ENCODE data around the gene ARHGAP42. TPM values are rescaled to one million over a fixed set of nuclear protein-coding genes. Genes with fewer than 3 reads are reported as not detected.
A peak's percentile ranks its signal among the peaks of the same experiment; 100 is the strongest.

ARHGAP42 gene
- total RNA-seq, 3 donors from 2014 or later: 14.6 to 26.7 (median 26.2) TPM

DNA sequence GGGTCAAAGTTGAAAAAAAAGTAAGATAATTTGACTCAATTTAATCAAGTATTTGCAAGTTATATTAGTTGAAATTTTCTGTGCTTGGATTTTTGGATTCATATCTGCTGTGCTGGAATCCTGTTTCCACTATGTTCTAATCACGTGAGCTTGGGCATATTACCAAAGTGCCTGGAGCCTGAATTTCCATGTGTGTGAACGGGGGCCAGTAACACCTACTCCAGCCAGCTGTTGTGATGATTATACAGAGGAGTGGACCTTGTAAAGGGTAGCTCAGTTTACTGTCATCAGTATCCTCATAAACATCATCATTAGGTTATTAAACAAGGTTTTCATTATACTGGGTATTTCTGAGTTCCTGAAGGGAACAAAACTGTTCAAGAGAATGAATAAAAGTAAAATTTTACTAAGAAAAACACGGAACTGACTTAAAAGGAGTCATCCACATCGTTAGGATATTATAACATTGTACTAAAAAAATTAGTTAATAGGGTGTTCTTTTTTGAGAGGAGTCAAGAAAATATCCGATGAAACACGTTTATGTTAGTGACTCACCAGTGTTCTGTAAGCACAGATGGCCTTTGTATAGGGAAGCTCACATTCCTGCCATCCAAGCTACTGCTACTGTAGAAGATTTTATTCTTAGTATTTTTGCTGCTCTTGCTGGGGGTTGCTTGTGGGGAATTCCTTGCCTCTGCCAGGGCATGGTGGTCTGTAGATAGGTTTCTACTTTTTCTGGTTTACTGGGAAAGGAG, 144.1 kb downstream of the ARHGAP42 start:
- H3K27ac ChIP-seq: no peak overlapping the region
- H3K4me1 ChIP-seq: peaks cover 0 to 3% of the 10 kb centered on the region in 2 donors
- no peak overlapping the region for H3K4me3 ChIP-seq
- TF ChIP-seq POLR2A (IDR thresholded peaks at IDR 0.05) (no peak), POLR2AphosphoS5 (IDR thresholded peaks at IDR 0.05) (no peak), CTCF (IDR thresholded peaks at IDR 0.05) (no peak)
- H3K9me3 ChIP-seq: no peaks in the 10 kb centered on the region
- no peaks in the 10 kb centered on the region for H3K36me3 ChIP-seq
- intact Hi-C loops (cut with DNase I; ENCODE audit: low total_unique reads): no loop called here
- DNase-seq (ENCODE audit: low spot score in 2 of 2): peak in 1 of 2 donors; percentile 27
- no peaks in the 10 kb centered on the region for H3K27me3 ChIP-seq

- DNase-seq (ENCODE audit: low spot score in 2 of 2): no peak
- peaks cover 0 to 3% of the 10 kb centered on the region in 2 donors for H3K4me1 ChIP-seq
- intact Hi-C loops (cut with DNase I; ENCODE audit: low total_unique reads): no loop called here
- TF ChIP-seq CTCF (IDR thresholded peaks at IDR 0.05) (no peak), POLR2AphosphoS5 (IDR thresholded peaks at IDR 0.05) (no peak), POLR2A (IDR thresholded peaks at IDR 0.05) (no peak)
- H3K9me3 ChIP-seq: no peaks in the 10 kb centered on the region
- no peak overlapping the region for H3K4me3 ChIP-seq
- H3K27ac ChIP-seq: no peak overlapping the region
- no peaks in the 10 kb centered on the region for H3K36me3 ChIP-seq
- no peaks in the 10 kb centered on the region for H3K27me3 ChIP-seq
Observed at GRCh38 chr11:100831929-100832494, 144.9 kb downstream of the ARHGAP42 start.

DNA sequence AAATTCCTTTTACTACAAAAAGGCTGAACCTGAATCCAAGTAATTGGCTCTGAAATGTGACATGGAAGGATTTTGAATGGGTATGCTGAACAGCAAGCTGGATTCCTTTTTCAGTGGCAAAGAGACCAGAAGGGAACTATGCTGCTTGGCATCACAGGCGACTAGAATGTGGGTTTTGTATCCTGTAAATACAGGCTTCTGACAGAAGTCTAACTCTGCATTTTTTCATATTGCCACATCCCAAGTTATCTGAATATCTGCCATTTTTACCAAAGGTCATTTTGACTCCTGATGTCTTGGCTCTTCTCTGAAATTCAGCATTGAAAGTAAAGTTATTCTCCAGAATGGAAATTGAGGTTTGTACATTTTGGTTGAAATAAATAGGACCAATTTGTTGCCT, 145.7 kb downstream of the ARHGAP42 start:
- Histone ChIP-seq H3K4me3 (no peak overlapping the region), H3K27me3 (no peaks in the 10 kb centered on the region), H3K4me1 (peaks cover 0 to 3% of the 10 kb centered on the region in 2 donors), H3K27ac (no peak overlapping the region), H3K9me3 (no peaks in the 10 kb centered on the region), H3K36me3 (no peaks in the 10 kb centered on the region)
- no peak for DNase-seq (ENCODE audit: low spot score in 2 of 2)
- no peak for TF ChIP-seq CTCF (IDR thresholded peaks at IDR 0.05)
- TF ChIP-seq POLR2AphosphoS5 (IDR thresholded peaks at IDR 0.05): no peak
- TF ChIP-seq POLR2A (IDR thresholded peaks at IDR 0.05): no peak
- intact Hi-C loops (cut with DNase I; ENCODE audit: low total_unique reads): no loop called here

- H3K27ac ChIP-seq: no peak overlapping the region
- TF ChIP-seq POLR2A (IDR thresholded peaks at IDR 0.05): no peak
- no peak for TF ChIP-seq CTCF (IDR thresholded peaks at IDR 0.05)
- no peak for TF ChIP-seq POLR2AphosphoS5 (IDR thresholded peaks at IDR 0.05)
- H3K4me3 ChIP-seq: no peak overlapping the region
- no peaks in the 10 kb centered on the region for H3K36me3 ChIP-seq
- H3K9me3 ChIP-seq: no peaks in the 10 kb centered on the region
- intact Hi-C loops (cut with DNase I; ENCODE audit: low total_unique reads): no loop called here
- DNase-seq (ENCODE audit: low spot score in 2 of 2): no peak
- H3K27me3 ChIP-seq: no peaks in the 10 kb centered on the region
- peaks cover 0 to 3% of the 10 kb centered on the region in 2 donors for H3K4me1 ChIP-seq
Observed at GRCh38 chr11:100833276-100833675, 146.2 kb downstream of the ARHGAP42 start.

DNA sequence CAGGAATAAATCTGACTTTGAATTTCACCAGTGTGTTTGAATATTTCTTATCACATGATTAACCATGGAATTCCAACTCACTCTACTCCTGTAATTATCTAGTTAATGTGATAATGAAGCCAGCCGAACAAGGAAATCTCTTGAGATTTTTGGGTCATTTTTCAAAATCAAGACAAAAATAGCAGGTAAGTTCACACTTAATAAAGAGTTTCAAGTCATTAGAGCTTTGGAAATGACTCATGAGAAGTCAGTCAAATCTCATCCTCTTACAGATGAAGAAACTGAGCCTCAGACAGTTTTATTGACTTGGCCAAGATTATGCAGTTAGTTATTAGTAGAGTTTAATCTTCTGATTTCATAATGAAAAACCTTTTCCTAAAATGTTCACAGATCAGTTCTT, 148.8 kb downstream of the ARHGAP42 start:
- no peaks in the 10 kb centered on the region for H3K36me3 ChIP-seq
- DNase-seq (ENCODE audit: low spot score in 2 of 2): no peak
- no peaks in the 10 kb centered on the region for H3K27me3 ChIP-seq
- H3K4me1 ChIP-seq: peaks cover 0 to 3% of the 10 kb centered on the region in 2 donors
- H3K9me3 ChIP-seq: no peaks in the 10 kb centered on the region
- intact Hi-C loops (cut with DNase I; ENCODE audit: low total_unique reads): no loop called here
- H3K4me3 ChIP-seq: no peak overlapping the region
- TF ChIP-seq CTCF (IDR thresholded peaks at IDR 0.05): no peak
- TF ChIP-seq POLR2AphosphoS5 (IDR thresholded peaks at IDR 0.05): no peak
- no peak for TF ChIP-seq POLR2A (IDR thresholded peaks at IDR 0.05)
- no peak overlapping the region for H3K27ac ChIP-seq
